K562 (cell line): ENCODE results near the gene APC. TPM values are rescaled to one million over a fixed set of nuclear protein-coding genes. Genes with fewer than 3 reads are reported as not detected.

Experiments used
- ARHGAP35 ChIP-seq: fragments of 450-650 bp; IDR thresholded peaks from 2 replicates; pipeline ENCODE4 v1.6.1; 2018; ENCODE audit not compliant: partially characterized antibody
- CTBP1 ChIP-seq: fragments of 450-650 bp; IDR thresholded peaks from 2 replicates; pipeline ENCODE4 v1.6.1; 2016; ENCODE audit warnings: borderline replicate concordance
- EHMT2 ChIP-seq: fragments of 450-650 bp; IDR thresholded peaks from 2 replicates; pipeline ENCODE4 v1.6.1; 2018; ENCODE audit warnings: antibody characterized with exemption
- HNRNPL ChIP-seq: fragments of 200-400 bp; formaldehyde crosslinking; IDR thresholded peaks from 2 replicates; pipeline ENCODE4 v1.6.1; 2017; ENCODE audit warnings: low read depth, mild to moderate bottlenecking, low read length
- MAFF ChIP-seq: IDR thresholded peaks from 2 replicates; pipeline ENCODE4 v1.6.1; 2012; ENCODE audit warnings: low read length, improper control_type of control experiment
- MYNN ChIP-seq, 2 experiments: sonication (generic); formaldehyde crosslinking in 1 of 2; IDR thresholded peaks; 2 replicates each; pipeline versions ENCODE4 v1.5.0 to v1.6.1; 2016 to 2020; ENCODE audit warnings: antibody characterized with exemption in 1 of 2, missing genetic modification reagents in 1 of 2
- NFXL1 ChIP-seq: fragments of 450-650 bp; formaldehyde crosslinking; IDR thresholded peaks from 2 replicates; pipeline ENCODE4 v1.4.0; 2021; ENCODE audit warnings: mild to moderate bottlenecking
- NR2C2 ChIP-seq, 2 experiments: fragments of 200-800 bp in 1 of 2; sonication (Bioruptor generic) in 1 of 2; sonication (generic) in 1 of 2; formaldehyde crosslinking in 1 of 2; IDR thresholded peaks; 2 replicates each; pipeline versions ENCODE4 v1.6.1 to v1.8.0; 2016 to 2022; ENCODE audit warnings: mild to moderate bottlenecking in 1 of 2, missing compliant biosample characterization in 1 of 2, missing genetic modification characterization in 1 of 2, missing genetic modification reagents in 1 of 2
- POLR2B ChIP-seq: fragments of 450-650 bp; IDR thresholded peaks from 2 replicates; pipeline ENCODE4 v1.6.1; 2018; ENCODE audit warnings: low read depth; ENCODE audit not compliant: partially characterized antibody
- SRSF9 ChIP-seq: fragments of 200-400 bp; formaldehyde crosslinking; IDR thresholded peaks from 2 replicates; pipeline ENCODE4 v1.6.1; 2017; ENCODE audit warnings: low read depth, low read length, borderline replicate concordance
- TARDBP ChIP-seq: fragments of 450-650 bp; IDR thresholded peaks from 2 replicates; pipeline ENCODE4 v1.6.1; 2016
- TGIF2 ChIP-seq: sonication (generic); formaldehyde crosslinking; IDR thresholded peaks from 2 replicates; pipeline ENCODE4 v1.8.1; 2022; ENCODE audit warnings: mild to moderate bottlenecking, missing genetic modification reagents, moderate library complexity
- XRCC5 ChIP-seq: fragments of 200-400 bp; formaldehyde crosslinking; IDR thresholded peaks from 2 replicates; pipeline ENCODE4 v1.6.1; 2017; ENCODE audit warnings: low read depth, mild to moderate bottlenecking, low read length
- ZC3H4 ChIP-seq: sonication (generic); formaldehyde crosslinking; IDR thresholded peaks from 2 replicates; pipeline ENCODE4 v1.9.0; 2021; ENCODE audit warnings: missing genetic modification reagents, borderline replicate concordance
- ZNF695 ChIP-seq: fragments of 450-650 bp; formaldehyde crosslinking; IDR thresholded peaks from 2 replicates; pipeline ENCODE4 v1.4.0; 2020; ENCODE audit warnings: mild to moderate bottlenecking, moderate library complexity
- polyA plus RNA-seq, 8 experiments: library from polyadenylated mRNA; depleted of rRNA in 4 of 8; stranded (reverse) in 5 of 8; unstranded in 3 of 8; fragments of >200 nt; fragmentation: Nextera tagmentation in 2 of 8; fragmentation: Illumina TruSeq in 1 of 8; extraction: Ambion mirVana in 2 of 8; extraction: Trizol in 1 of 8; gene quantifications; 2 replicates each; pipeline versions ENCODE4 v1.2.1 to v1.2.3, GENCODE V29; 2011 to 2014; ENCODE audit warnings: inconsistent platforms in 1 of 8, missing spikeins in 1 of 8
- total RNA-seq, 7 experiments: library from RNA; depleted of rRNA in 6 of 7; stranded (reverse); fragments of >200 nt in 6 of 7; fragmentation: Illumina TruSeq in 2 of 7; extraction: Trizol in 2 of 7; gene quantifications; 2 replicates each; pipeline versions ENCODE4 v1.2.1 to v1.2.3, GENCODE V29; 2011 to 2021; ENCODE audit warnings: low replicate concordance in 1 of 7
- TF ChIP-seq, protein P1 (sequence below), 2 experiments: fragments of 450-650 bp; IDR thresholded peaks; 2 replicates each; pipeline ENCODE4 v1.6.1; 2016; ENCODE audit warnings: mild to moderate bottlenecking in 2 of 2, borderline replicate concordance in 1 of 2, low read depth in 1 of 2, moderate library complexity in 1 of 2
- TF ChIP-seq, protein P2 (sequence below): fragments of 200-400 bp; formaldehyde crosslinking; IDR thresholded peaks from 2 replicates; pipeline ENCODE4 v1.6.1; 2017; ENCODE audit warnings: mild to moderate bottlenecking, low read depth, low read length, moderate library complexity

Gene APC
- total and polyA plus RNA-seq, 9 of the 15 experiments (the other 6 are each of a cell fraction or from before 2014, with no cell fraction given), result 5.7 to 29.5 (median 15.4) TPM

DNA sequence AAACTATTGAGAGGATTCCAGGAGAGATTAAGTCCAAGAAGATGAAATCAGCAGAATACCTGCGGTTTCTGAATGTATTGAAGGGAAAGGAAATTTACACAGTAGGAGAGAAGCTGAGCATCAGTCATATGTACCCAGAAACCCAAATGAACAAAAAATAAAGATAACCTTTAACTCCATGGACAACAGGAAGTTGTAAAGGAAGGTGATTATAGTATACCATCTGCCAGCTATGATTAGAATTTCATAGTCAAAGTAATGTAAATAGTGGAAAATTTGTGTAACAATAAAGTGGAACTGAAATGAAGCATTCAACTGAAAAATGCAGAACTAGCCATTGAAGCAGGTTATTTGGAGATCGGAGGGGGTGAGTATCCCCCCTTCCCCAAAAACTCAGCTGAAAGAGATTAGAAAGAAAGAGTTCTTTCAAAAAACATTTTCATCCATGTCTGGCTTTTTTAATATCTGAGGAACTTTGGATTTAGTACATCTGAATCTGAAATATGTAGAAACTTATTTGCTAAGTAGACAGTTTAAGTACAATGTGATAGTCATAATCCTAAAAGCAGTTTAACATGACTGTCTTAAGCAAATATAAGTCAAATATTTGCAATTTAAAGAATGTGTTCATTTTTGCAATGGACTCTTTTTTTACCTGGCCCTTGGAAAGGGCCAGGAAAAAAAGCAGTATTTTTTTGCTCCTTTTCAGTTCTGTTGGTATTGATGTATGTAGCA, 58.4 kb downstream of the APC start (continued):
- TF ChIP-seq, protein P1, sequence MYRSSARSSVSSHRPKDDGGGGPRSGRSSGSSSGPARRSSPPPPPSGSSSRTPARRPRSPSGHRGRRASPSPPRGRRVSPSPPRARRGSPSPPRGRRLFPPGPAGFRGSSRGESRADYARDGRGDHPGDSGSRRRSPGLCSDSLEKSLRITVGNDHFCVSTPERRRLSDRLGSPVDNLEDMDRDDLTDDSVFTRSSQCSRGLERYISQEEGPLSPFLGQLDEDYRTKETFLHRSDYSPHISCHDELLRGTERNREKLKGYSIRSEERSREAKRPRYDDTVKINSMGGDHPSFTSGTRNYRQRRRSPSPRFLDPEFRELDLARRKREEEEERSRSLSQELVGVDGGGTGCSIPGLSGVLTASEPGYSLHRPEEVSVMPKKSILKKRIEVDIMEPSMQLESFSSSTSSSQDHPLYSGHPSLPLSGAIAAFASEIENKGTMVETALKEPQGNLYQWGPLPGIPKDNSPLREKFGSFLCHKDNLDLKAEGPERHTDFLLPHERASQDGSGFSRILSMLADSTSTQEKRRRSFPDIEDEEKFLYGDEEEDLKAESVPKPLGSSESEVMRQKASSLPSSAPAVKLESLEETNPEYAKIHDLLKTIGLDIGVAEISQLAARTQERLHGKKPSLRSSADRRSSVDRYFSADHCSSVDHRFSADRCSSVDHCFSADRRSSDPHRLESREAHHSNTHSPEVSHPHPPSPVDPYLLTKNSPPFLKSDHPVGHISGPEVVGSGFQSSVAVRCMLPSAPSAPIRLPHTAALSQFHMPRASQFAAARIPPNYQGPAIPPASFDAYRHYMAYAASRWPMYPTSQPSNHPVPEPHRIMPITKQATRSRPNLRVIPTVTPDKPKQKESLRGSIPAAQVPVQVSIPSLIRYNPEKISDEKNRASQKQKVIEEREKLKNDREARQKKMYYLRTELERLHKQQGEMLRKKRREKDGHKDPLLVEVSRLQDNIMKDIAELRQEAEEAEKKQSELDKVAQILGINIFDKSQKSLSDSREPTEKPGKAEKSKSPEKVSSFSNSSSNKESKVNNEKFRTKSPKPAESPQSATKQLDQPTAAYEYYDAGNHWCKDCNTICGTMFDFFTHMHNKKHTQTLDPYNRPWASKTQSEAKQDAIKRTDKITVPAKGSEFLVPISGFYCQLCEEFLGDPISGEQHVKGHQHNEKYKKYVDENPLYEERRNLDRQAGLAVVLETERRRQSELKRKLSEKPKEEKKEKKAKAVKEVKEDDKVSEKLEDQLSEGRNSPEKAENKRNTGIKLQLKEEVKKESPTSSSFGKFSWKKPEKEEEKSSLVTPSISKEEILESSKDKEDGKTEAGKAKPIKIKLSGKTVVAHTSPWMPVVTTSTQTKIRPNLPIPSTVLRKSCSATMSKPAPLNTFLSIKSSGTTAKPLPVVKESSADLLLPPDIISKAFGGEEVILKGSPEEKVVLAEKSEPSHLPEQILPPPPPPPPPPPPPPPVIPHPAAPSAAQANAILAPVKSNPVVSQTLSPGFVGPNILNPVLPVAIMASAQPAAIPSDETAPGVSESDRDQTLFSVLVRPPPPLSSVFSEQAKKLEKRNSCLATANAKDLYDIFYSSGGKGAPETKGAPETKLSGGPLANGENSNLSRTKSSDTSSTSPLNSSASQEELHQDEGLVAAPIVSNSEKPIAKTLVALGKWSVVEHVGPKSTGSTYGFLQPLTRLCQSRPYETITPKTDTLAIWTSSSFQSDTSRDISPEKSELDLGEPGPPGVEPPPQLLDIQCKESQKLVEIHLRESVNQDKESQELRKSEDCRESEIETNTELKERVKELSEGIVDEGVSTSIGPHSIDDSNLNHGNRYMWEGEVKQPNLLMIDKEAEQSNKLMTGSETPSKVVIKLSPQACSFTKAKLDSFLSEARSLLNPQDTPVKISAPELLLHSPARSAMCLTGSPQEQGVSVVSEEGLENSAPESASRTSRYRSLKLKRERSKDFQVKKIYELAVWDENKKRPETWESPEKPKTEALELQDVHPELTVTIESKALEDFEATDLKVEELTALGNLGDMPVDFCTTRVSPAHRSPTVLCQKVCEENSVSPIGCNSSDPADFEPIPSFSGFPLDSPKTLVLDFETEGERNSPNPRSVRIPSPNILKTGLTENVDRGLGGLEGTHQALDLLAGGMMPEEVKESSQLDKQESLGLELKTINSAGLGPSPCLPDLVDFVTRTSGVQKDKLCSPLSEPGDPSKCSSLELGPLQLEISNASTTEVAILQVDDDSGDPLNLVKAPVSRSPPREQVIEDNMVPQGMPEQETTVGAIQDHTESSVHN (IDR thresholded peaks at IDR 0.05; ENCODE audit: borderline replicate concordance in 1 of 2, low read depth in 1 of 2), result no peak
- TF ChIP-seq MAFF, result peak; percentile 41; the same call in 1 of the 2 replicates
- TF ChIP-seq NR2C2 (CRISPR knock-in tag; IDR thresholded peaks at IDR 0.05), result no peak
- TF ChIP-seq NR2C2 (tag; IDR thresholded peaks at IDR 0.05), result no peak; the same call in 1 of the 2 replicates
- TF ChIP-seq, protein P2, sequence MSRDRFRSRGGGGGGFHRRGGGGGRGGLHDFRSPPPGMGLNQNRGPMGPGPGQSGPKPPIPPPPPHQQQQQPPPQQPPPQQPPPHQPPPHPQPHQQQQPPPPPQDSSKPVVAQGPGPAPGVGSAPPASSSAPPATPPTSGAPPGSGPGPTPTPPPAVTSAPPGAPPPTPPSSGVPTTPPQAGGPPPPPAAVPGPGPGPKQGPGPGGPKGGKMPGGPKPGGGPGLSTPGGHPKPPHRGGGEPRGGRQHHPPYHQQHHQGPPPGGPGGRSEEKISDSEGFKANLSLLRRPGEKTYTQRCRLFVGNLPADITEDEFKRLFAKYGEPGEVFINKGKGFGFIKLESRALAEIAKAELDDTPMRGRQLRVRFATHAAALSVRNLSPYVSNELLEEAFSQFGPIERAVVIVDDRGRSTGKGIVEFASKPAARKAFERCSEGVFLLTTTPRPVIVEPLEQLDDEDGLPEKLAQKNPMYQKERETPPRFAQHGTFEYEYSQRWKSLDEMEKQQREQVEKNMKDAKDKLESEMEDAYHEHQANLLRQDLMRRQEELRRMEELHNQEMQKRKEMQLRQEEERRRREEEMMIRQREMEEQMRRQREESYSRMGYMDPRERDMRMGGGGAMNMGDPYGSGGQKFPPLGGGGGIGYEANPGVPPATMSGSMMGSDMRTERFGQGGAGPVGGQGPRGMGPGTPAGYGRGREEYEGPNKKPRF, result no peak
- TF ChIP-seq POLR2B, result no peak
- no peak for TF ChIP-seq ZNF695 (CRISPR knock-in tag)
- TF ChIP-seq HNRNPL, result no peak
- TF ChIP-seq CTBP1, result peak; percentile 44; the same call in 1 of the 2 replicates
- TF ChIP-seq EHMT2, result peak; percentile 24; the same call in 1 of the 2 replicates
- no peak for TF ChIP-seq SRSF9
- no peak for TF ChIP-seq NFXL1 (CRISPR knock-in tag)
- TF ChIP-seq TARDBP, result no peak
- TF ChIP-seq MYNN (IDR thresholded peaks at IDR 0.05), result no peak
- TF ChIP-seq MYNN (CRISPR knock-in tag; IDR thresholded peaks at IDR 0.05), result no peak
- TF ChIP-seq XRCC5, result no peak
- no peak for TF ChIP-seq ZC3H4 (CRISPR knock-in tag)
- no peak for TF ChIP-seq TGIF2 (CRISPR knock-in tag)
- TF ChIP-seq ARHGAP35, result no peak
